ENCODE data around the gene TBX19.
A peak's percentile ranks its signal among the peaks of the same experiment; 100 is the strongest.

The TBX19 gene

GRCh38 chr1:168281603-168282325, 1.1 kb downstream of the TBX19 start:
- no peak for DNase-seq (ENCODE audit: low spot score)

- no peak for DNase-seq (ENCODE audit: low spot score)
Observed at GRCh38 chr1:168285521-168285790, 4.8 kb downstream of the TBX19 start.

GRCh38 chr1:168285971-168286927, 5.6 kb downstream of the TBX19 start:
- no peak for DNase-seq (ENCODE audit: low spot score)

- DNase-seq (ENCODE audit: low spot score): no peak
Observed at GRCh38 chr1:168287237-168287664, 6.6 kb downstream of the TBX19 start.

GRCh38 chr1:168288311-168289052, 7.8 kb downstream of the TBX19 start:
- no peak for DNase-seq (ENCODE audit: low spot score)

GRCh38 chr1:168291222-168291837, 10.7 kb downstream of the TBX19 start:
- DNase-seq (ENCODE audit: low spot score): no peak

- DNase-seq (ENCODE audit: low spot score): no peak
Observed at GRCh38 chr1:168293356-168293755, 12.7 kb downstream of the TBX19 start.

- no peak for DNase-seq (ENCODE audit: low spot score)
Observed at GRCh38 chr1:168295411-168296114, 14.9 kb downstream of the TBX19 start.

GRCh38 chr1:168297019-168297730, 16.5 kb downstream of the TBX19 start:
- no peak for DNase-seq (ENCODE audit: low spot score)

- no peak for DNase-seq (ENCODE audit: low spot score)
Observed at GRCh38 chr1:168298446-168298845, 17.8 kb downstream of the TBX19 start.

GRCh38 chr1:168300626-168301025, 19.9 kb downstream of the TBX19 start:
- DNase-seq (ENCODE audit: low spot score): no peak

GRCh38 chr1:168301664-168302320, 21.1 kb downstream of the TBX19 start:
- peak; percentile 37 for DNase-seq (ENCODE audit: low spot score)

- no peak for DNase-seq (ENCODE audit: low spot score)
Observed at GRCh38 chr1:168303716-168304540, 23.3 kb downstream of the TBX19 start.

- DNase-seq (ENCODE audit: low spot score): no peak
Observed at GRCh38 chr1:168304865-168305264, 24.2 kb downstream of the TBX19 start.

- no peak for DNase-seq (ENCODE audit: low spot score)
Observed at GRCh38 chr1:168312718-168313604, 32.3 kb downstream of the TBX19 start.

GRCh38 chr1:168316142-168316541, 35.5 kb downstream of the TBX19 start:
- no peak for DNase-seq (ENCODE audit: low spot score)

GRCh38 chr1:168317309-168317708, 36.6 kb downstream of the TBX19 start:
- DNase-seq (ENCODE audit: low spot score): no peak

- DNase-seq (ENCODE audit: low spot score): no peak
Observed at GRCh38 chr1:168319691-168320090, 39.0 kb downstream of the TBX19 start.

Measured in SW480 (cell line).